Measurements from ENCODE around the gene STEAP3.

STEAP3 gene

GRCh38 chr2:119197126-119197405, 26.6 kb upstream of the STEAP3 start:
- in situ Hi-C loops (cut with MboI; ENCODE audit: low pct_unique_long_range_greater_than_20kb, low sequenced_read_pairs, unreplicated experiment): no loop called here
- TF ChIP-seq CTCF (IDR thresholded peaks at IDR 0.05; ENCODE audit: extremely low read depth, insufficient read depth, missing control alignments): no peak
- DNase-seq (ENCODE audit: low spot score): no peak

GRCh38 chr2:119197529-119198239, 25.9 kb upstream of the STEAP3 start:
- DNase-seq (ENCODE audit: low spot score): no peak
- TF ChIP-seq CTCF (IDR thresholded peaks at IDR 0.05; ENCODE audit: extremely low read depth, insufficient read depth, missing control alignments): no peak
- in situ Hi-C loops (cut with MboI; ENCODE audit: low pct_unique_long_range_greater_than_20kb, low sequenced_read_pairs, unreplicated experiment): no loop called here

- TF ChIP-seq CTCF (IDR thresholded peaks at IDR 0.05; ENCODE audit: extremely low read depth, insufficient read depth, missing control alignments): no peak
- in situ Hi-C loops (cut with MboI; ENCODE audit: low pct_unique_long_range_greater_than_20kb, low sequenced_read_pairs, unreplicated experiment): no loop called here
- no peak for DNase-seq (ENCODE audit: low spot score)
Observed at GRCh38 chr2:119198240-119198840, 25.3 kb upstream of the STEAP3 start.

GRCh38 chr2:119201815-119202214, 21.8 kb upstream of the STEAP3 start:
- in situ Hi-C loops (cut with MboI; ENCODE audit: low pct_unique_long_range_greater_than_20kb, low sequenced_read_pairs, unreplicated experiment): no loop called here
- DNase-seq (ENCODE audit: low spot score): no peak
- TF ChIP-seq CTCF (IDR thresholded peaks at IDR 0.05; ENCODE audit: extremely low read depth, insufficient read depth, missing control alignments): no peak

- TF ChIP-seq CTCF (IDR thresholded peaks at IDR 0.05; ENCODE audit: extremely low read depth, insufficient read depth, missing control alignments): no peak
- no peak for DNase-seq (ENCODE audit: low spot score)
- in situ Hi-C loops (cut with MboI; ENCODE audit: low pct_unique_long_range_greater_than_20kb, low sequenced_read_pairs, unreplicated experiment): no loop called here
Observed at GRCh38 chr2:119202610-119203310, 20.9 kb upstream of the STEAP3 start.

- TF ChIP-seq CTCF (IDR thresholded peaks at IDR 0.05; ENCODE audit: extremely low read depth, insufficient read depth, missing control alignments): no peak
- in situ Hi-C loops (cut with MboI; ENCODE audit: low pct_unique_long_range_greater_than_20kb, low sequenced_read_pairs, unreplicated experiment): no loop called here
- no peak for DNase-seq (ENCODE audit: low spot score)
Observed at GRCh38 chr2:119204525-119204924, 19.1 kb upstream of the STEAP3 start.

Measured in GM13977 (cell line).